GM10248 (cell line): ENCODE data around the gene SSH2.

ENCODE experiments used
- CTCF ChIA-PET: fragments of 300-600 bp; sonication (Branson Sonifier 250); formaldehyde crosslinking; extraction: SDS; loops from one replicate; lab custom pipeline; 2021; ENCODE audit warnings: antibody characterized with exemption; lab: Yijun Ruan, JAX
- POLR2A ChIA-PET: fragments of 350-650 bp; sonication (Branson Sonifier 250); formaldehyde crosslinking; extraction: SDS; loops from one replicate; lab custom pipeline; 2020; ENCODE audit warnings: antibody characterized with exemption; lab: Yijun Ruan, JAX
- DNase-seq: peaks from one replicate; pipeline ENCODE4 v3.0.0; 2012; ENCODE audit errors: extremely low spot score
- CTCF ChIP-seq: IDR thresholded peaks from 2 replicates; pipeline ENCODE4 v1.5.1; 2012; ENCODE audit warnings: mild to moderate bottlenecking, low read depth; ENCODE audit errors: extremely low read depth, missing control alignments, control extremely low read depth

SSH2 gene

GRCh38 chr17:29627951-29628350, 302.1 kb downstream of the SSH2 start:
- ChIA-PET POLR2A (no interaction called here), CTCF (interaction anchor here (1.6 to 5.9 kb wide), 2 partner anchors 11 to 15 kb away, joined by 3 to 64 read pairs; no protein-coding TSS in a partner anchor)
- TF ChIP-seq CTCF: no peak
- no peak for DNase-seq

GRCh38 chr17:29625037-29625750, 304.8 kb downstream of the SSH2 start:
- DNase-seq: no peak
- ChIA-PET CTCF (interaction anchor here (1.2 to 5.9 kb wide), 7 partner anchors 8 to 476 kb away, joined by 3 to 64 read pairs (median 6); no protein-coding TSS in a partner anchor), POLR2A (no interaction called here)

GRCh38 chr17:29624586-29624985, 305.4 kb downstream of the SSH2 start:
- POLR2A ChIA-PET: no interaction called here
- TF ChIP-seq CTCF: no peak
- DNase-seq: no peak
- CTCF ChIA-PET: interaction anchor here (1.2 to 5.9 kb wide), 7 partner anchors 8 to 476 kb away, joined by 3 to 64 read pairs (median 6); no protein-coding TSS in a partner anchor

More at GRCh38 chr17:29625037-29625750, 304.8 kb downstream of the SSH2 start:
- TF ChIP-seq CTCF: no peak

- ChIA-PET POLR2A (no interaction called here), CTCF (interaction anchor here (1.0 to 2.3 kb wide), 3 partner anchors 16 to 31 kb away, joined by 3 to 14 read pairs (median 4); partner anchors contain the start of gene ANKRD13B)
- DNase-seq: no peak
- no peak for TF ChIP-seq CTCF
Observed at GRCh38 chr17:29623283-29623647, 306.8 kb downstream of the SSH2 start.

GRCh38 chr17:29622337-29623282, 307.4 kb downstream of the SSH2 start, which contains the start of gene CORO6:
Gene CORO6, minus strand, starts transcription at chr17:29622912. Its CDS starts 1,491 bp downstream, at chr17:29621421.
- TF ChIP-seq CTCF: no peak
- ChIA-PET POLR2A (no interaction called here), CTCF (interaction anchor here (1.0 kb wide), 2 partner anchors 17 to 30 kb away, joined by 3 to 4 read pairs; partner anchors contain the start of gene ANKRD13B)
- peak; percentile 84 for DNase-seq

GRCh38 chr17:29621751-29622194, 308.3 kb downstream of the SSH2 start:
- CTCF ChIA-PET: interaction anchor here (0.9 to 7.0 kb wide), 2 partner anchors 30 to 33 kb away, joined by 3 to 80 read pairs; partner anchors contain the start of gene ANKRD13B
- no peak for DNase-seq
- no peak for TF ChIP-seq CTCF
- POLR2A ChIA-PET: no interaction called here
